ENCODE results near the gene GPRIN3. TPM values are rescaled to one million over a fixed set of nuclear protein-coding genes. Genes with fewer than 3 reads are reported as not detected.

GPRIN3 gene
- total RNA-seq, 3 donors from 2014 or later: 6.0 to 23.8 (median 23.7) TPM

DNA sequence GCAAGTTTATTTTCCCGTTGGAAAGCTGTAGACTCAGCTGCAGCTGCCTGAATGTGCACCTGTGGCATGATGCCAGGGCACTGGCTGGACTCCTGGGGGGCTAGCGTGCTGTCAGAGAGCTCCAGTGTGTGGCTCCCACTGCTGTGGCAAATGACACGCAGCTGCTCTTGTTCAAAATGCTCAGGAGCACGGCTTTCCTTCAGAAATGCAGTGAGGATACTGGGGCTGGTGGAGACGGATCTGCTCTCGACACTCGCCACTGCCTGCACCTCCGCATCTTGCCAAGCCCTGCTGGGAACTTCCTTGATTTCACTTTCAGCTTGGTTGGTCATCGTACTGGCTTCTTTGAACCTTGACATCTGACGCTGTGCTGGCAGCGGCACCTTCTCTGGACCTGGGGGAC lies 58.7 kb downstream of the GPRIN3 start:
- ATAC-seq: no peak
- H3K4me1 ChIP-seq (ENCODE audit: low read depth): peaks cover 19% of the 10 kb centered on the region
- no peaks in the 10 kb centered on the region for H3K36me3 ChIP-seq (ENCODE audit: low read depth)
- no peak overlapping the region for H3K4me3 ChIP-seq
- TF ChIP-seq, protein P1, sequence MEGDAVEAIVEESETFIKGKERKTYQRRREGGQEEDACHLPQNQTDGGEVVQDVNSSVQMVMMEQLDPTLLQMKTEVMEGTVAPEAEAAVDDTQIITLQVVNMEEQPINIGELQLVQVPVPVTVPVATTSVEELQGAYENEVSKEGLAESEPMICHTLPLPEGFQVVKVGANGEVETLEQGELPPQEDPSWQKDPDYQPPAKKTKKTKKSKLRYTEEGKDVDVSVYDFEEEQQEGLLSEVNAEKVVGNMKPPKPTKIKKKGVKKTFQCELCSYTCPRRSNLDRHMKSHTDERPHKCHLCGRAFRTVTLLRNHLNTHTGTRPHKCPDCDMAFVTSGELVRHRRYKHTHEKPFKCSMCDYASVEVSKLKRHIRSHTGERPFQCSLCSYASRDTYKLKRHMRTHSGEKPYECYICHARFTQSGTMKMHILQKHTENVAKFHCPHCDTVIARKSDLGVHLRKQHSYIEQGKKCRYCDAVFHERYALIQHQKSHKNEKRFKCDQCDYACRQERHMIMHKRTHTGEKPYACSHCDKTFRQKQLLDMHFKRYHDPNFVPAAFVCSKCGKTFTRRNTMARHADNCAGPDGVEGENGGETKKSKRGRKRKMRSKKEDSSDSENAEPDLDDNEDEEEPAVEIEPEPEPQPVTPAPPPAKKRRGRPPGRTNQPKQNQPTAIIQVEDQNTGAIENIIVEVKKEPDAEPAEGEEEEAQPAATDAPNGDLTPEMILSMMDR (IDR thresholded peaks at IDR 0.05): no peak
- intact Hi-C loops (cut with DNase I, micrococcal nuclease): no loop called here
- DNase-seq: no peak
- no peaks in the 10 kb centered on the region for H3K9me3 ChIP-seq

DNA sequence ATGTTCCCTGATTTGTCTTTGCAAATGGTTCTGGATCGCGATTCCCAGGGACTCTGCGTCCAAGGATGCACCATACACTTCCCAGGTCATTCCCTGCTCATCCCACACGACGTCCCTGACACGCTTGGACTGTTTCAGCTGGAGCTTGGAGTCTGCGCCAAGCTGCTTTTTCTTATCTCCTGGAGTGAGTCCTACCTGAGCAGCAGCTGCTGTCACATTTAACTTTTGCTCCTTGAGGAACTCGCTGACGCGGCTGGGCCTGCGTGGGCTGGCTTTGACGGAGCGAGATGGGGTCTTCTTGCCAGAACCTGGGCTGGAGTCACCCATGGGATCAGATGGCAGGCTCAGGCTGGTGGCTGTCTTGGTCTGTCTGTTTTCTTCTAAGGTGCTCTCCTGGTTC lies 59.6 kb downstream of the GPRIN3 start:
- Histone ChIP-seq H3K4me3 (no peak overlapping the region), H3K36me3 (ENCODE audit: low read depth) (no peaks in the 10 kb centered on the region), H3K4me1 (ENCODE audit: low read depth) (peaks cover 19% of the 10 kb centered on the region), H3K9me3 (no peaks in the 10 kb centered on the region)
- DNase-seq: no peak
- intact Hi-C loops (cut with DNase I, micrococcal nuclease): no loop called here
- TF ChIP-seq, protein P1 (IDR thresholded peaks at IDR 0.05): no peak
- no peak for ATAC-seq

DNA sequence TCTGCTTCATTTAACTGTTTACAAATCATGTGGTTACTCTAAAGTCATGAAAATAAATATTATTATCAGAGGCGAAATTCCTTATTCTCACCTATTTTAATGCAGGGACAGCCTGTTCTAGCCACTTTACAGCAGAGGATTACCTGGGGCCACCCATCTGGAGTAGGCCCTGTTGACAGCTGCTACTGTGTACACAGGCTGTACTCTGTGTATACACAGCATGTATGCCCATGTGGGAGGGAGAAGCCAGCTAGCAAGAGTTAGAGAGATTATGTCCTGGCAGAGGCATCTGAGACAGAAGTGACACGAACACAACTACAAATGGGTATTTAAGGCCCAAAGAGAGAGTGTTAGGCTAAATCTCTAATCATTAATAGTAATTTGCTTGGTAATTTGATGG lies 62.1 kb downstream of the GPRIN3 start:
- intact Hi-C loops (cut with DNase I, micrococcal nuclease): no loop called here
- Histone ChIP-seq H3K4me3 (no peak overlapping the region), H3K9me3 (no peaks in the 10 kb centered on the region), H3K36me3 (ENCODE audit: low read depth) (no peaks in the 10 kb centered on the region), H3K4me1 (ENCODE audit: low read depth) (peaks cover 13% of the 10 kb centered on the region)
- TF ChIP-seq, protein P1 (IDR thresholded peaks at IDR 0.05): no peak
- ATAC-seq (peak; percentile 91), DNase-seq (no peak)

DNA sequence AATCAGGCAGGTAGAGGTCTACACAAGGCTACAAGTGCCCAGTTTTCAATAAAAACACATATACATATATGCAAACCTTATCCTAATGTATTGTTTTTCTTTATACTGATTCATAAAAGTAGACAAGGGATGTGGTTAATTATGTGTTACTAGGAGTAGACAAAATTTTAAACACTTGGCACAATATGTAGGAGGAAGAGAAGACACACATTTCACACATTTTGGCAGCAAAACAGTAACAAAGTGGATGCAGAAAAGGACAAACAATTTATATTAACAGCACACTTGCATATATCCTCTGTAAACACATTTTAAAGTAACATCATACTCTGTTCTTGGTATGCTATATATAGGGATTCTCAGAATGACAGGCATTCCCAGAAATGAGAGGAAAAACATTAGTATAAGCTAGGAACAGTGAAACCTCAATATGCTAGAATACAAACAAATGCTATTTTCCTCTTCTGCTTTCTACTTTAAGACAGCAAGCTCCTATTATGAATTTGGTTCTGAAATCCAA lies 63.8 kb downstream of the GPRIN3 start:
- no peak for ATAC-seq
- no peaks in the 10 kb centered on the region for H3K9me3 ChIP-seq
- no peak for DNase-seq
- intact Hi-C loops (cut with DNase I, micrococcal nuclease): no loop called here
- no peak overlapping the region for H3K4me3 ChIP-seq
- H3K36me3 ChIP-seq (ENCODE audit: low read depth): no peaks in the 10 kb centered on the region
- TF ChIP-seq, protein P1 (IDR thresholded peaks at IDR 0.05): no peak
- H3K4me1 ChIP-seq (ENCODE audit: low read depth): peaks cover 13% of the 10 kb centered on the region

DNA sequence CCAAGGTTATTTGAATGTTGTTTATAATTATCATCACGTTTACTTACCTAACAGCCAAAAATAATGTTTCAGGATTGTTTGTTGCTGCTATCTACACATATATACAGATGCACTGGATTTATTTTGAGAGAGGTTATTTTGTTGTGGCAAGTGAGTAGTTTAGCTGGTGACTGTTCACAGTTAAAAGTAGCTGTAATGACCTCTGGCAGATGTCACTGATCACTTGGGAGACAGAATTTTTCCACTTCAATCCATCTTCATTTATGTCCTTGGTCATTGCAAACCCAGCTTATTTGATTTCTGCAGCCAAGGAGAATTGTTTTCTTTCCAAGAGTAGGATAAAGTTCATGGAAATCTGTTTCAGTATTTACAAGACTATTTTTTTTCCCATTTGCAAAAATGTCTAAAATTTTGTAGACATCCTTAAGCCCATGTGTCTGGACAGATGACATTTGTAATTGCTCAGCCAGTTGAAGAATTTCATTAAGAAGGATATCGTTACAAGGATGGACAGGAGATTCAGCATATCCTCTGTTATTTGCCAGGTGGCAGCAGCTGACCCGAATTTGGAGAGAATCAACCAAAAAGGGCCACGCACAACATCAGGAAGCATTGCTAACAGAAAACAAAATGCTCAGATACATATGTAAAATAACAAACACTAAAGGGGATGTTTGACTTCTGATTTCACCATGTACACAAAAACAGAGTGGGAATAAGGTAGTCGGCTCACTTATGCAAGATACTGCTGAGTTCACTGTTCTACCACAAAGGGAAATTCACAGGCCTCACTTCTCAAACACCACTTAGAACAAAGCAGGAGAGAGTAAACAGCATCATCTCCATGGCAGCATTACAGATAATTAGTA lies 64.5 kb downstream of the GPRIN3 start:
- intact Hi-C loops (cut with DNase I, micrococcal nuclease): no loop called here
- TF ChIP-seq, protein P1 (IDR thresholded peaks at IDR 0.05): no peak
- DNase-seq: no peak
- ATAC-seq: peak; percentile 59
- Histone ChIP-seq H3K36me3 (ENCODE audit: low read depth) (no peaks in the 10 kb centered on the region), H3K4me1 (ENCODE audit: low read depth) (peaks cover 13% of the 10 kb centered on the region), H3K9me3 (no peaks in the 10 kb centered on the region), H3K4me3 (no peak overlapping the region)
